H4 (cell line): ENCODE measurements around the gene GALNT18. TPM values are rescaled to one million over a fixed set of nuclear protein-coding genes. Genes with fewer than 3 reads are reported as not detected.

Experiments
- DNase-seq: peaks from one replicate; pipeline ENCODE4 v3.0.0-alpha.2; 2015; ENCODE audit warnings: low spot score
- total RNA-seq: library from RNA; depleted of rRNA; stranded (reverse); fragments of >200 nt; shearing (Covaris generic); gene quantifications from 2 replicates; pipeline ENCODE4 v1.2.3, GENCODE V29; 2014

GALNT18 gene
- total RNA-seq, 1 experiment from 2014 or later = 5.0 TPM

DNA sequence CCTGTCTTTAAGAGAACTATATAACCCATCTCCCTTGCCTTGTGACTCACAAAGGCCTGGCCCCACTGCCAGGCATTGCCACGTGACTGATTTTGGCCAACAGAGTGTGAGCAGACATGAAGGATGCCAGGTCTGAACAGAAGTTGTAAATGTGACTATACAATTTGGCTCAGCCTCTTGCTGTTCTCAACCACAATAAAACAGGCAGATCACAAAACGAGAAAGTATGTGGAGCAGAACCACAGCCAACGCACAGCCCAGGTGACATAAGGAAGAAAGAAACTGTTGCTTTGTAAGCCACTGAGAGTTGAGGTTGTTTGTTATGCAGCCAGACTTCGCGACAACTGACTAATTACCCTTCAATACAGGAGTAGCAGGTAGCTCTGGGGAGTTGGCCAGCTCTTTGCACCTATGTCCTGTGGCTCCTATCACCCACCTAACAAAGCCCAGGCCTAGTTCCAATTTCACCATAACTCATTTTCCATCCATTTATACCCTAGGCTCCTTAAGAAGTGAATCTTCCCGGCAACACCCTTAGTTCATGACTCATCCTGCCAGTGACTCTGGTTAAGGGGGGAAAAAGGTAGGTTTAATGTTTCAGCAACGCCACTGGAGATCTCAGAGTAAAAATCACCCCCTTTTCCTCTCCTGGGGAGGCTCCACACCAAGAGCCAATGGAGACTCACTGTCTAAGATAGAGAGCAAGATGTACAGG is 53.7 kb downstream of the GALNT18 start:
- peak; percentile 40 for DNase-seq

DNA sequence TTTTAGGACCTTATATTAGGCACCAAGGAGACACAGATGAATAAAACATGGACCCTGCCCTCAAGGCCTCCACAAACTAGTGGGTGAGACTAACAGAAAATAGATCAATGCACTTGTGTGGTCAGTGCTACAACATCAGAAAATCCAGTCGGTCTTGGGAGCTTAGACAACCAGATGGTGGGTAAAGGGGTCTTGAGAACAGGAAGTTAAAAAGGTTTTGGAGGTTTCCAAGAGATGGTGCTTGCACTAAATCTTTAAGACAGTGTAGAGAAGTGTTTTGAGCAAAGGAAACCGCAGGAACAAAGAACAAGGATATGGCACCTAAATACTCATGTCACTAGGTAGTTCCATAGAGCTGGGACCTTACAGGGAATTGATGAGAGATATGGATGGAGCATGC is 56.2 kb downstream of the GALNT18 start:
- no peak for DNase-seq

DNA sequence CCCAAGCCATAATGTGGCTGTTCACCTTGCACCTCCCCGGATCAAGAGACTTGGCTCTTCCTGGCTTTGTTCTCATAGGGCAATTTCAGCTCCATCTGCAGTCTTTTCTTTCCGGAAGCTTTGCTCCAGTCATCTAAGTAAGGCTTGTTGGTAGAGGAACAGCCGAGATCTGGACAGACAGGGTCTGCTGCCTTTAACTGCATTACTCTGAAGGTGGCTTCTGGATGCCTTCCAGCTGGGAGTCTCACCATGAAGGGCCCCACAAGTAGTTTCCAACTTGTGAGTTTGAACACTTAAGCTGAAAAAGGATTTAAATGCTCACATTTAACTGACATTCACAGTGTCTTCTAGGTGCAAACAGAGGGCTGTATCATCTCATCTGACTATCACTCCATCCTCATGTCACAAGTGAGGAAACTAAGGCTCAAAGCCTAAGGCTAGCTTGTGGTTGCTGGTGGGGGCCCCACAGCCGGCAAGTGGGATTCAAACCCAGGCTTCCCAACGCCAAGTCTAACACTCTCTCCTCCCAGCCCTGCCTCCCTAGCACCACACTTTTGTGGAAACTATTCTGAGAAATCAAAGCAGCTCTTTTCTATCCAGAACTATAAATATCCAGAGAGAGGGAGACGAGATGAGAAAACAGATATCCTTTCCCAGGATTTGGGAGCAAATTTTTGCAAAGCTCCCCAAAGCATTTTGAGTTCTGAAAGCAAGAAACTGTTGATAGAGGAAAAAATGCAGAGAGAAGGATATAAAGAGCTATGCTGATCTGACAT is 58.4 kb downstream of the GALNT18 start:
- DNase-seq = no peak

DNA sequence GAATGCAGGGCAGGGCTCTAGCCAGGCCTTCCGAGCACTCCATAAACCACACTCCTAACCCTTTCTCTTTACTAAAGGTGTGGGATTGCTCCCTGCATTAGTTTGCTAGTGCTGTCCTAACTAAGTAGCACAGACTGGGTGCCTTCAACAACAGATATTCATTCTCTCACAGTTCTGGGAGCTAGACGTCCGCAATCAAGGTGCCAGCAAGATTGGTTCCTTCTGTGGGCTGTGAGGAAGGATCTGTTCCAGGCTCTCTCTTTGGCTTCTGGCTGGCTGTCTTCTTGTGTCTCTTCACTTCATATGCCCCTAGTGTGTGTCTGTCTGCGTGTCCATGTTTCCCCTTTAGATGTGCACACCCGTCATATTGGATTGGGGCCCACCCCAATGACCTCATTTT is 59.8 kb downstream of the GALNT18 start:
- DNase-seq = no peak

DNA sequence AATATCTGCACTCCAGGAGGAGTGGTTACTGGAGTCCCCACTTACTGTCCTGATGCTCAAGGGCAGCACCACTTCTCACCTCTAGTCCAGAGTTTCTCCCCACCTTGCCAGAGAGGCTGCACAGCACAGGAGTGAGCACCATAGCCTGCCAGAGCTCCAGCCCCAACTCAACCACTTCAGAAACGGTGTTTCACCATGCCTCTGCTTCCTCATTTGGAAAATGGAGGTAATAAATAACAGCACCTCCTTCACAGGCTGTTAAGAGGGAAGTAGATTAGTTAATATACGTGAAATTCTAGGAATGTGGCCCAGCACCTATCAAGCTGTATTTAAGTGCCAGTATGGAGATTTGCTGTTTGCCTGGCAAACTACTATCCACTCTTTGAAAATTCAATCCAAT is 63.0 kb downstream of the GALNT18 start:
- DNase-seq = no peak

DNA sequence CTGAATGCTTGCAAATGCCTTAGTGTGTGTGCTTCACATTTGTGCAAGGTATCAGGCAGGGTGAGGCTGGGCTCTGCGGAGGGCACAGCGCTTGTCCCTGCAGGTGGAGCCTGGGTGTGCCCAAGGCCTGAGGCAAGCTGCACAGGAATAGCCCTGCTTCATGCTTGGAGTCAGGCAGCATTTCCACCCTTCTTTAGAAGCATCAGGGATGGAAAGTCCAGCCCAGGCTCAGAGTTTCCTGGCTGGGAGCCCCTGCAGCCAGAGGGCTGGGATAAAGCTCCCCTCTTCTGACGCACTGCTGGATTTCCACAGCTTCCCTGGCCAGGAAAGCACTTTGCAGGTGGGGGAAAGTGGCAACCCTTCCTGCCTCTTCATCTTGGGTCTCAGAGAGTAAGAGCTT is 63.4 kb downstream of the GALNT18 start:
- DNase-seq = no peak

DNA sequence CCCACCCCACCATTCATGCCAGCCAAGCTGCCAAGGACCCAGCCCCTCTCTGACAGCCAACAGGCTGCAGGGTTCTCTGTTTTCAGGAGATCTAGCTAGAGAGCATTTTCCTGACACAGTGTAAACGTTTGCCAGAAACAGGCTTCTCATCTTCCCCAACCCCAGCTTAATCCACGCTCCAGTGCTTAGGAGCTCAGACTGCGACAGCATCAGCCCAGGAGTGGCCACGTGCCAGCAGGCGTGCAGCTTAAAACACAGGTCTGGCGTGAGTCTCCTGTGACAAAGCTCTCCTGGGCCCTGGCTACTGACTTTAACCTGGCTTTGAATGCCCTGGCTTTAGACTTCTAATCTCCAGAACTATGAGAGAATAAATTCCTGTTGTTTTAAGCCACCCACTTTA is 66.6 kb downstream of the GALNT18 start:
- no peak for DNase-seq

DNA sequence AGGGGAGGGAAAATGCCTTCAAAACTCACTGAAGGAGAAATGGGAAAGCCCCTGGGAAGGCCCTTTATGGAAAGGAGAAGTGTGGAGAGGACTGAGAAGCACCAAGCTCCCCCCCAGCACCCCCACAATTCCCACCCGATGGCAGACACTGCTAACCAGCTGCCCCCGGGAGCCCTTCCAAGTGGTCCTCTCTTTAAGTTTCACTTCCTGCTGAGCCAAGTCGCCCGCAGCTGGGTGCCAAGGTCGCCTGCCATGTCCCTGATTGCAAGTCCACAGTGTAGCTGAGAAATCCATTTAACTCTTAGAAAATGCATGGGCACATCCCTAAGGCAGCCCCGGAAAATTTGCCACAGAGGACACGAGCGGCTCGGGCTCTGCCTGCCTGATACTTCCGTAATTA is 68.2 kb downstream of the GALNT18 start:
- no peak for DNase-seq

DNA sequence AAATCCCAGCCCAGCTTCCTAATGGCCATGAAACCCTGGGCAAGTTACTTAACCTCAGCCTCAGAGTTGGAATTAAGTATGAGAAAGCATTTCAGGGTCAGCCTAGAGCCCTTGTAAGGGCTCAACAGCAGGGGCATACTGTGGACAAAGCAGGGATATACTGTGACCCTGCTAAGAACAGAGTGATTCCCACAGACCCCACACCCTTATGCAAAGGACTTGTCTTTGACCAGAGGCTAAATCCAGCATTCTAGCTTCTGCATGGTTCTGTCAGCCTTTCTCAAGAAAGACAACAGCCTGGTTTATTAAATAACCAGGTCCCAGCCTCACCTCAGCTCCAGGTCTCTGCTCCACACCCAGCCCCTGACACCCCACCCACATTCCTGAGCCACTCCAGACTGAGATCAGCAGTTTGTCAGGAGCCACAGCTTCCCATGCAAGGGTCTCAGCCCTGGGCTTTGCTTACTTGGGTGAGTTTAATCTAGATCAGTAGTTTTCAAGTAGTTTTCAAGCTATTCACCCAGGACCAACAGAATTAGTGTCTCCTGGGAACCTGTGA is 69.2 kb downstream of the GALNT18 start:
- DNase-seq = no peak

DNA sequence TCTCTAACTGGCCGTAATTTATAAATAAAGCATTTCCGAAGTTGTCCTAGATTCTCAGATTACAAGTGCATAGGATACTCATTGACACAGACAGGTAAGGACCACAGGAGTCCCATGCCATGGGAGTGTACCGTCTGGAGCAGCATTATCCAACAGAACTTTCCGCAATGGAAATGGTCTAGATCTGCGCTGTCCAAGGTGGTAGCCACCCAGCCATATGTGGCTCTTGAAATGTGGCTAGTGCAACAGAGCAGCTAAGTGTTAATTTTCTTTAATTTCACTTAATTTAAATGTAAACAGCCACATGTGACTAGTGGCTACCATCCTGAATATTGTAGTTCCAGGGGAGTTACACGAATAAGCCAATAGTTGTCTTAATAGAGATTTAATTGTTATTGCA is 71.3 kb downstream of the GALNT18 start:
- DNase-seq = no peak

DNA sequence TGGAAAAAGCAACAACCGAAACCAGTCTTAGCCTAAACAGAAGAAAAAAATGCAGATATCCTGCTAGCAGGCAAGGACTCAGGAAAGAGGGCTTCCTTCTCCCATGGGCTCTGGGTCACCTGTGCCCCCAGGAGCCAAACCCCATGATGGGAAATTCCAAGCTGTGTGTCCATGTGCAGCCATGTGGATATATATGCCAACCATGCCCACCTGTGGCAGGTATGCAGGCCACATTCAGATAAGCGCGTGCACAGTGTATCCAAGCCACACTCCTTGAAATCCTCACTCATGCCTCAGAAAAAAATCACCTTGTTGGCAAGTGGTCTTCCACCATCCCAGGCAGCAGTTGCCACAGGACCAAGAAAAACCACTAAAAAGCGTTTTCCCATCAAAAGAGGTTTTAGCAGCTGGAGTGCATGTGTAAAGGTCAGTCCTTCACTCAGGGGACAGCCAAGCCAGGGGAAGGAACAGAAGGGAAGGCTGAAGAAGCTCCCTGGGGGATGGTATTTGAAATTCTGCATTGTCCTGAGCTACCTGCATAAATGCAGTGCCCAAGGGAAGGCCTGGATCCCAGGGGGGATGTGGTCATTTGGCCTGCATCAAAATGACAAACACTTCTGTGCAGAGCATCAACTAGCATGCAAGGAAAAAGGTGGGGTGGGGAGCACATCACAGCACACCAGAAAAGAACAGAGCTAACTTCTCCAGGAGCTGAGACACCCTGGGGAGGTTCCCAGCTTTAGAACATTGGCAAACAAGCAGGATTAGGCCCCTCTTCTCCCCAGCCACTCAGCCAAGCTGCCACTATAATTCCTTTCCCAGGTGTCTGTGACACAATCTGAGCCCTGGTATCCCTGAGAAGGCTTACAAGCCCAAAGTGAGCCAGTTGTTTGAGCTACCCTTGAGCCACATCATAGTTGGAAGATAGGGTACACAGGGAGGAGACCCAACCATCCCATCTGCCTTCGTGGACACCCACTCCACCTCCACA is 76.2 kb downstream of the GALNT18 start:
- no peak for DNase-seq

DNA sequence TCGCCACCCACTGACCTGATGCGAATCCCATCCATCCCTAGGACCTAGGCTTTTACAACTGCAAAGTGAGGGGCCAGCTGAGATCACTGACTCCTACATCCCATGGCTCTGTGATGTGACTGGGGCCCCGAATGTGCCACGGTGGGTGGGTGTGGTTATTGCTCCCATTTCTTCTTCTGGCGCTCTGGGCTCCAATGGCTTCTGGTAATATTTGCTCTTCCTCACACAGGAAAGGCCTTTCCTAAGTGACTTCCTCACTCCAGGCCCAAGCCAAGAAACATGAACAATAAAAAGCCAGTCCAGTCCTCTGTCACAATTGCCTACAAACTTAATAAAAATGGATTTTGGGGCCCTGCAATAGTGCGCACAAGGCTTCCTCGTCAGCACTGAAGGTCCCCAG is 78.1 kb downstream of the GALNT18 start:
- no peak for DNase-seq

DNA sequence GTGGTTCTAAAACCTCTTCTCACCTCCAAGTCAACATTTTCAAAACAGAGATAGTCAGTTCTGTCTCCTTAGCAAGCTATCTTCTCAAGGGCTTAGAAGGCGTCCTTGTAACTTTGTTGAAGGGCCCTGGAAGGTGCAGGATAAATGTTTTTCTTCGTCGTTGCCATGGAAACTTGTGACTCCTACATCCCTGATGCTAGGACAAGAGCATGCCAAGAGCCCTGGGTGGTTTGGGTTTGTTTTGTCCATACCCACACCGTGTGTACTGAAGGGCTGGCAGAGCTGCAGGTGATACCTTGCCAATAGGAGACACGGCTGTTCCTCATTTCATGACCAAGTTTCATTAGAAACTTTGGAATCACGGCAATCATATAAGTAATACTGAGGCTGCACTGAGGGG is 81.6 kb downstream of the GALNT18 start:
- no peak for DNase-seq

DNA sequence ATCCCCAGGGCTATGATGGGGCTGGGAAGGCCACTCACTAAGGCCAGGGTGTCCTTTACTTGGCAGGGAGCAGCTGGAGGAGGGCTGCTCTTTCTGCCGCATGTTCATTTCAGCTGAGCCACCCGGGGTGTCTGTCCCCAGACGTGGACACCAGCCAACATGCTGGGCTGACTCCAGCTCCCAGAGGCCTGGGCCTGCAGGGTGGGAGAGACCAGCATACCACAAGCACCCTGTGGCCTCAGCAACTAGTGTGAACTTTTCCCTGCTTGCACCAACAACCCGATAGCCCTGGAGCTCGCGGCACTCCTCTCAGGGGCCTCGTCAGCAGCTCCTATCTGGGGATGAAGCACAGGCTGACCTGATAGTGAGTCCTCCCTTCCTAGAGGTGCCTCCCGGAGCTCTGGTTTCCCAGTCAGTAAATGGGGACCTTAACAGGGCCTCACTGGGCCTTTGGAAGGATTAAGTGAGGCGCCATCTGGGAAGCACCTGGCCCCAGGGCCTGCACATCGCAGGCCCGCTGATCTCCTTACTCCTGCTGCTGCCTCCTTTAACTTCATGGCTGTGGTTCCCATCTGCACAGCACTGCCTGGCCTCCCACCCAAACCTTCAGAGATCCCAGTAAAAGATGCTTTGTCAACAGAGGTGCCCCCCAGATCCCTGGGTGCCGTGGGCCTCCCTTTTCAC is 83.4 kb downstream of the GALNT18 start:
- DNase-seq = no peak

DNA sequence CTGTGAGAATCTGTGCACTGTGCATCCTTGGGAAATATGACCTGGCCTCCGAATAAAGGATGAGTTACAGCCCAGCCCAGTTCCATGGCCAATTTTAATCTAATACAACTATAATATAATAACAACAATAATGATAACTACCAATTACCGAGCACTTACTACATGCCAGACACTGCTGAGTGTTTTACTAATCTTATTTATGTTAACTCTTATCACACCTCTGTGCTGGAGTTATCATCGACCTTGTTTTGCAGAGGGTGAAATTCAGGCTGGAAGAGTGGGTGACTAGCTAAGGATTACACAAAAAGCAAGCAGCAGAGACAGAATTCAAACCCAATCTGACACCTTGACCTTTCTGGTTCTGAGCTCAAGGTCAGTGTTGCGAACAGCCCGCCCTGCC is 83.9 kb downstream of the GALNT18 start:
- no peak for DNase-seq

DNA sequence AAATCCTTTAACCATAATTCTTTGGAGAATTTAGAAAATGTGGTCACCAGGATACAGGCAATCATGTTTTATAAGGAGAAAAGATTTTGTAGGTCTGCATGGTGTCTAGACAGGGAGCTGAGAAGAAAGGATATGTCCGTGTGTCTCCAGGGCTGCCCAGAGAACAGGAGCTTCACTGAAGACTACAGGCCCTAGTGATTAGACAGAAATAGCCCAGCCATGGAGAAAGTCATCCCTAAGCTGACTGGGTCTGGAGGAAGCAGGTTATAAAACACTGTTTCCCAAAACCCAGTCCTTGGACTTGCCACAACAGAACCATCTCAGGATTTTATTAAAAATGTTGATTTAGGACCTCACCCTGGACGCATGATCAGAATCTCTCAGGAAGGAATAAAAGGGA is 84.4 kb downstream of the GALNT18 start:
- no peak for DNase-seq

DNA sequence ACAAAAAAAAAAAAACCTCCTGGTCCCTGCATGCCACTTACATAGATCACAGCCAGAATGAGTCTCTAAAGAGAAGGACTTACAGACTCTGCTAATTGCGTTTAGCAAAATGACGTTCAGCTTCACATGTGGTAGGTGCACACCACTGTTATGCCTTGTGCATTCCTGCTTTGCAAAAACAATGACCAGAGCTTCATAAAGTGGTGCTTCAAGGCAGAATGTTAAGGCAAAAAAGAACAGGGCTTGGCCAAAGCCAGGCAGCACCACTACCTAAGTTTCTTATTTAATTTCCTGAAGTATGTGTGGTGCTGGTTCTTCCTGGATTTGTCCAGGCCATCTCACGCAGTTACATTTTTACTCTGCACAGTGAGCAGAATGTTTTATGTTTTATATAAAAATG is 85.2 kb downstream of the GALNT18 start:
- DNase-seq = no peak

DNA sequence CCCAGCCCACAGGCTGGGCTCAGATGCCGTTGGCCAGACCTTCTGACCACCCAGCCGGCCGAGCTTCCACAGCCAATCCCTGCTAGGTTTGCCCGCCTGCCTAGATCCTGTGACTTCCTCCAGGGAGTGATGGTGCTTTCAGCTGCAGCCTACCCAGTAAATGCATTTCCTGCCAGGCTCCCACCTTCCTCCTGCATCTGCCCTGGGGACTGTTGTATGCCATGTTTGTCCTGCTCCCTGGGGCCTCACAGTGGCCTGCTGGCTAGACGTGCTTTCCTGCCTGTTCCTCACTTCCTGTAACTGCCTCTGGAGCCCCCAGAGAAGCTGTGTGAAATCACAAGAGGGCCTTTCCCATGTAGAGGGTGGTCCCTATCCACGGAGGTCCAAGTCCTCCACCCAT is 86.2 kb downstream of the GALNT18 start:
- no peak for DNase-seq

DNA sequence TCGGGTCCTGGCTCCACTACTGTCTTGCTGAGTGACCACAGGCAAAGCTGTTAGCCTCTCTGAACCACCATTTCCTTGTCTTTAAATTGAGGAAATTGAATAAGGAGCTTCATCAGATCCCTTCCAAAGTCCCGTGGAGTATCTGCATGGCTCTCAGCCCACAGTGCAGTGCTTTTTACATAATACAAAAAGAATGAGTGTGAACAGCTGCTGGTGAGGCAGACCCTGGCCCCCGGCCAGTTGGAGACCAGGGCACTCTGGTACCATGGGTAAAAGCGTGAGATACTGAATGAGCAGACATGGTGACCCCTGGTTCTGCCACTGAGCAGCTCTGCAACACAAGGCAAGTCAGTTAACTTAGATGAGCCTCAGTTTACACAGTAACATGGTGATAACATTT is 86.8 kb downstream of the GALNT18 start:
- DNase-seq = no peak

DNA sequence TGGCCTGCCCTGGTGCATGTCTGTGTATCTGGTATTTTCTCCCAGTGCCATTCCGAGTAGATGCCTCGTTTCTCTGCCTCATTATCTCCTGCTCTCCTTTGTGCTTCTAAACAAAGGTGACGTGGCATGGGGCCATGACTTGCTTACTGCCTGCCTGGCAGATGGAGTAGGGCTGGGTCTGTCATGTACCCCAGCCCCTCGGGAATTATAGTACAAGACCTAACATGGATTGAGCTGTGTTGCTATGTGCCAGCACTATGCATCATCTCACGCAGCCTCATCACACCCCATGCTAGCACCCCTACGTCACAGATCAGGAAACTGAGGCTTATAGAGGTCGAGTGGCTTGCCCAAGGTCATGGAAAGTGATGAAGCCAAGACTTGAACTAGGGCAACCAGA is 88.1 kb downstream of the GALNT18 start:
- no peak for DNase-seq

DNA sequence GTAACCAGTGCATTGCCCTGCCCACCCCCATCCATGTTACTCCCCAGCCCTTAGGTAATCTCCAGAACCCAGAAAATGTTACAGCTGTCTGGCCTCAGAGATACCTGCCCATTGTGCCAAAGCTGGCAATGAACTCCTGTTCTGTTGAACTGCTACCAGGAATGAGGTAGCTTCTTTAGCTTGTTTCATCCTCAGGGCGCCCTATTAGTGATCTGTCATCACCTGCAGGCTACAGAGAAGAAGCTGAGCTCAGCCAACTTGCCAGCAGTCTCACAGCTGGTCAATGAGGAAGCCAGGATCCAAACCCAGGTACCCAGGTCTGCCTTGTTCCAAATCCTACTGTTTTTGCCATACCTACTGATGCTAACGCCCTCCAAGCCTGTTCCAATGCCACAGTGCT is 88.7 kb downstream of the GALNT18 start:
- DNase-seq = no peak
